HG02884 (cell line): ENCODE results near the gene MKRN2OS.

Experiments
- ATAC-seq: cut with Tn5 transposase; IDR thresholded peaks from one replicate; pipeline ENCODE4 v1.9.1; 2021; ENCODE audit warnings: mild to moderate bottlenecking, moderate library complexity; ENCODE audit not compliant: unreplicated experiment

The MKRN2OS gene

DNA sequence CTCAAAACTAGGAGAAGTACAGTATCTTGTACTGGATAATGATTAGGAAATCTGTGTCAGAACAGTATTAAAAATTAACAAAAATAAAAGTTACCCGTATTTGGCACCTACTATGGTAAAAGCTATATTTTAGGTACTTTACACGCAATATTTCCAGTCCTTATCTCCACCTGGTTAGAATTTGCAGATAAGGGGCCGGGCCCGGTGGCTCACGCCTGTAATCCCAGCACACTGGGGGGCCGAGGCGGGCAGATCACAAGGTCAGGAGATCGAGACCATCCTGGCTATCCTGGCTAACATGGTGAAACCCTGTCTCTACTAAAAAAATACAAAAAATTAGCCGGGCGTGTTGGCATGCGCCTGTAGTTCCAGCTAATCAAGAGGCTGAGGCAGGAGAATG lies 28.4 kb downstream of the MKRN2OS start:
- ATAC-seq, result no peak

DNA sequence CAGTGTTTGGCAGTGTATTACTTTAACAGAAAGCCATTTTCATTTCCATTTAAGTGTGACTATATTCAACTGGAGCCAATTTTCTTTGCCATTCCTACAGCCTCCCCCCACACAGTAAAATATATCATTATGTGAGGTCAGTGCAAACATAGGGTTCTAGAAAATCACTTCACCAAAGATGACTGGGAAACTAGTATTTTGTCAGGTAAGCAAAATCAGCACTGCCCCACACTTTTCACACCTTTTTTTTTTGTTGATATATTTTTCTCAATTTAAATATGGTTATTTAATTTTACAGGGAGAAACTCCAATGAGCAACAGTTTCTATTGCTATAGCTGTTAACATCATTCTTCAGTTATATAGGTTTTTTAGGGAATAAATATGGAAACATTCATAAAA lies 29.7 kb downstream of the MKRN2OS start:
- no peak for ATAC-seq

DNA sequence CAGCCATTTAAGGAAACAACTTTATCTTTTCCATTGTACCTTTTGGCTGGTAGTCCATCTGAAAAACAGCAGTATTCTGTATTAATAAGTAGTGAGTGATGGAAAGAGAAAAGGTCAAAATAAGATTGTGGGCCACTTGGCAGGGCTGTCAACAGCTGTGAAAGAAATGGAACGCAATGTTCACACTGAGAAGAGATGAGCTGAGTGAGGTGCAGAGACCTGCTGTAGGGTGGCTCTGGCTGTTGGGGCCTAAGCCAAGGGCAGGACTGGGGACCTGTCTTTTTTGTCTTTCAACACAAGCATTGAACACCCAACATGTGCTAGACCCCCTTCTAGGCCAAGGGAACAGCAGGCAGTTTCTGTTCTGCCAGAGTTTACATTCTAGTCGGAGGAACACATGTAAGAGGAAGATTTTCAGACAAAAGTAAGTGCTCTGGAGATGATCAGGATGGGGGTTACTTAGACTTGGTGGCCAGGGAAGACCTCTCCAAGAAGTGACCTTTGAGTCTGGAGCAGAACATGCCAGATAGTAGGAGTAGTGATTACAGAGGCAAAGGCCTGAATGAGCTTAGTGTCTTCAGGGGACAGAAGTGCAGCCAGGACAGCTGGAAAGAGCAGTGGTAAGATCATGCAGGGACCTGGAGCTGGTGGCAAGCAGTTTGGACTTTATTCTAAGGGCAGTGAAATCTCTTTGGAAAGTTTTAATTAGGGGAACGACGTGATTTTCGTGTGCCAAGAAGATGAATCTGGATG lies 31.4 kb downstream of the MKRN2OS start:
- ATAC-seq, result no peak

DNA sequence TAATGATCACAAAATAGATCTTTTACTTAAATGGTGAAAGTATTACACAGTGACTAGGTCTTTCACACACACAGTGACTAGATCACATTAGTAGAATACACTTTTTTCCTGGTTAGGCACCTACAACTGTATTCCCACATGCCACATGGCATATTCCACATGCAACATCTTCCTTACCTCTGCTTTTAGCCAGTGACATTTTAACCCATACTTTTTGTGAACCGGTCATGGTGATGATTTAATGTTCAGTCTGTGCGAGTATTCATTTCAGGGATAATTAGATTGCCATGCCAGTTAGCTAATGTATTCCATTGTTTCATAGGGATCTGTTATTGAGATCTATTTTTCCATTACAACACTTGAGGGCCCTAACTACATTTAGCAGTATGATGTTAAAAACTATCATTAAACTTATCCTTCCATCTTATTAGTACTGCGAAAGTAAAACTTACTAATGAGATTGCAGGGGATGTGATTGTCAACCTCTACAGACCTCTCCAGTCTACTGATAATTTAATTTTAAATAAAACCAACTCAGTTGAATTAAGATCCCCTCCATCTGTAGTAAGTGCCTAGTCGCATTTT lies 32.7 kb downstream of the MKRN2OS start:
- no peak for ATAC-seq

DNA sequence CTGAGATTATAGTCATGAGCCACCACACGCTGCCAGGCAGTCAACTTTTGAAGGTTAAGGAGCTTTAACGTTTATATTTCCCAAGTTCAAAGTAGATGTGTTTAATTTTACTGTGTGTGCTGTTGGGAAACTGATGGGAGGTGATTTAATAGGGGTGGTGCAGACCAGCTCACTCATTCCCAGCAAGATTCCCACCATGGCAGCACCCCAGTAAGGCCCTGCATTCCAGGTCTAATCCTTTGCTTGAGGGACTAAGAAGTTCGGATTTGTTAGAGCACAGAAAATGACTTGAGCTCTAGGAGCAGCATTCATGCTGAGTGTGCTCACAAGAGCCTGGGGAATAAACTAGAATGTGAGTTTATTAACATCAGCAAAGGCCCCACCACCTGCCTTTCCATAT lies 35.8 kb downstream of the MKRN2OS start:
- no peak for ATAC-seq

DNA sequence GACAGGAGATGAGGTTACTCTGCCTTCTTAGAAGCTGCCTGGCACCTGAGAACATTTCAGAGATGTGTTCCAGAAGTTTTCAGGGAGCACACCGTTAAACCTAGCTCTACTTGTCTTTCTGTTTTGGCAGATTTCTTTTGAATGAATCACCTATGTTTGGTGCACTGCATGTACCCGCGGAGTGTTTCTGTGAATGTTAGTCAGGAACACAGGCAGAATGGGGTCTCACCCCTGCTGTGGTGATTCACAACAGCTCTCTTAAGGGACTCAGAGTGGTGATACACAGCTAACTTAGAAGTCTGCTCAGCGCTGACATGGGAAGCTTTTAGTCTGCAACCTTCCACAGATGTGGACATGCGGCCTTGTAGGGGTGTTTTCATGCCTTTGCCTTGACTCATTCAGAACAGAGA lies 37.0 kb downstream of the MKRN2OS start:
- ATAC-seq, result no peak

DNA sequence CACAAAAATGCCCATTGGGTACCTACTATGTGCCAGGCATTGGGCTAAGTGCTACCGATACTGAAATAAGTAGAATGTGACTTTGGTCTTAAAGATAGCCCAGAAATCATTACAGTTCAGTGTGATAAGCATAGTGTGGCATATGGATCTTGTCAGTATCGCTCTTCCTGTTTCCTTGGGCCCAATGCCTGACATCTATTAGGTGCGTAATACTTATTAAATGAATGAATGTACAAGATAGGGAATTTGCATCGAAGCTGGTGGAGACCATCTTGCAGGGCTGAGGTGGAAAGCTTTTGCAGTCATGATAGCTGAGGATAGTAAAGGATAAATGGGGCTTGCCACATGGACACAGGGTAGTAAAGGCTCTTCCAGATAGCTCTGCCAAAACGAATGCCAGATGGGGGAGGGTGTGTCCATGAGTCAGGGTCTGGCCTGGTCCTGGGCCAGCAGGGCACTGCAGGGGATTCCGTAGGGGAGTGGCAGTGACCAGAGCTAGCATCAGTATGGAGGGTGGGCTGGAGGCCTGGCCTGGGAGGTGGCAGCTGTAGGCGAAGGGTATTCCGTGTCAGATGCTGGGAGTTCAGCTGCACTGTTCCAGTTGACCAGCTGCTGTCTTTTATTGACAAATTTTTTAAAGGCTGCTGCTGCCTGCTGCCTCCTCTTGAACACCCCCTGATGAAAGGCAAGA lies 37.6 kb downstream of the MKRN2OS start:
- no peak for ATAC-seq

DNA sequence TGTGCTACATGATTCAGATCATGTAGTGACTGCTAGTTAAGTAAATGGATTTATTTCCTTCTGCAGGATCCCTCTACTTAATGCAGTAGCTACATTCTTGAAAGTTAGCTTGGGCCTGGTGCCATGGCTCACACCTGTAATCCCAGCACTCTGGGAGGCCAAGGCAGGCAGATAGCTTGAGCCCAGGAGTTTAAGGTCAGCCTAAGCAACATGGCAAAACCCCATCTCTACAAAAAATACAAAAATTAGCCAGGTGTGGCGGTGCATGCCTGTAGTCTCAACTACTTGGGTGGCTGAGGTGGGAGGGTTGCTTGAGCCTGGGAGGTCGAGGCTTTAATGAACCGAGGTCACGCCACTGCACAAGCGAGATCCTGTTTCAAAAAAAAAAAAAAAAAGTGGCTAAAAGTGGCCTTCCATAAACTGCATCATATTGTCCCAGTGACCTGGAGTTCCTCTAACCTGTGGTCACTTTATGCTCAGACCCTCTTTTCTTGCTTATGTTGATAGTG lies 39.0 kb downstream of the MKRN2OS start:
- ATAC-seq, result no peak

DNA sequence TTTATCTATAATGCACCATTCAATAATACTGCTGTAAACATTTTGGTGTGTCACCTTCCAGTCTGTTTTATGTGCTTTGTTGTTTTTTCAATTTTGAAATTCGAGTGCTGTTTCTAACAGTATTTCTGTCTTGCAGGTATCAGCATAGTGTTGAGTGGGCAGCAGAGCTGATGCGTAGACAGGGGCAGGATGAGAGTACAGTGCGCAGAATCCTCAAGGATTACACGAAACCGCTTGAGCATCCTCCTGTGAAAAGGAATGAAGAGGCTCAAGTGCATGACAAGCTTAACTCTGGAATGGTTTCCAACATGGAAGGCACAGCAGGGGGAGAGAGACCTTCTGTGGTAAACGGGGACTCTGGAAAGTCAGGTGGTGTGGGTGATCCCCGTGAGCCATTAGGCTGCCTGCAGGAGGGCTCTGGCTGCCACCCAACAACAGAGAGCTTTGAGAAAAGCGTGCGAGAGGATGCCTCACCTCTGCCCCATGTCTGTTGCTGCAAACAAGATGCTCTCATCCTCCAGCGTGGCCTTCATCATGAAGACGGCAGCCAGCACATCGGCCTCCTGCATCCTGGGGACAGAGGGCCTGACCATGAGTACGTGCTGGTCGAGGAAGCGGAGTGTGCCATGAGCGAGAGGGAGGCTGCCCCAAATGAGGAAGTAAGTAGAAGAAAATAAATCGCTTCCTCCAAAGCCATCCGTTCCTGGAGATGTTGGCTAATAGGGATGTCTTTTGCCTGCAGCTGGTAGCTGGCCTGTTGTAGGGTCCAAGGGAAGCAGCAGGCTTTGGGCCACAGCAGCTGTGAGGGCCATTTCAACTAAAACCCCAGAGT lies 42.0 kb downstream of the MKRN2OS start:
- ATAC-seq, result no peak

DNA sequence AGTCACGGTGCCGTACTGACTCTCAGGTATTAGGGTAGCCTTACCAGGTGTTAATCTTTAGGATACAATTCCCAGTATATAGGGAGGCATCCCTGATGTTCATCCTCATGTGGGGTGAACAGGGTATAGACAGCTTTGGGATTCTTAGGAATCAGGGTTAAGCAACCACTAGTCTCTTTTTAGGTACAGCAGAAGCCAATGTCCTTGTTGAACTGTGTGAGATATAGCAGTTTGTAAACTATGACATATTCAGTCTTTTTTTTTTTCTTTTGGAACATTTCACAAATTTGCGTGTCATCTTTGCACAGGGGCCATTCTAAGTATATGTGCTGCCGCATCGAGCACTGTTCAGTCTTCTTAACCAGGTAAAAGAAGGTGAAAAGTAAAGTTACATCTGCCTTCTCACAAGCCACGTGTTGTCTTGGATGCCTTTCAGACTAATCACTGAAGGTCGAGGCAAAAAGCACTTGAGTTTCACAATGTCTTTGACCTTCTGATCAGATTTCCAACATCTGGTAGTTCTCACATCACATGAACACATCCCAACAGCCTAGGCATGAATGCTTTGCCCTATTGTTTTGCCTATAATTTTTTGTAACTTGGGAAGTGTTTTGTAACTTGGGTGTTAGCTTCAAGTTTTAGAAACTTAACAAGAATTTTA lies 43.8 kb downstream of the MKRN2OS start:
- ATAC-seq, result no peak

DNA sequence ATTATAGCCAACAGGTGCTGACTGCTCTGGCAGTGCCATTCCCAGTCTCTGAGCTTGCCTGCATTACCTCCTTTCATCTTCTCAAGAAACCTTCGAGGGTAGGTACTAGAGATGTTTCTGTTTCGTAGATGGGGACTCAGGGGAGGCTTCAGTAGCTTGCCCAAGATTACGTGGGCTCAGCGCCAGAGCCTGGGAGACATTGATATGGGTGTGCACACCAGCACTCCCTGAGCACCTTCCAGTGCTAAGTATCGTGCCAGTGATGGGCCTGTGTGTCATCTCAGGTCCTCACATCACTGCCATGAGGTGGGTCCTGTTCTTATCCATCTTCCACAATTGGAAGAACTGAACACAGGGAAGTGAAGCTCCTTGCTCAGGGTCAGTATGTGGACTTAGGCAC lies 45.8 kb downstream of the MKRN2OS start:
- ATAC-seq, result no peak

DNA sequence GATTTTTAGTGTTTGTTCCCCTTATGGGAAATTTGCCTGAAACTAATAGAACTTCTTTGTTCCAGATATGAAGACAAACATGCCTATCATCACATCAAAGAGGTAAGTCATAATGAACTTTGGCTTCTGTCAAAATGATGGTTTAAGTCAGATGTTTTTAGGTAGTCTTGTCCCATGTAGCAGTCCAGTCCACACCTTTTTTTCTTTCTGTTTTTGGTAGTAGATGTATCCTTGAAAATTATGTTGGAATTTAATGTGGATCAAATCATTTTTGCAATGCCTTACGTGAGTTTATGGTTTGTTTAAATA lies 48.9 kb downstream of the MKRN2OS start:
- no peak for ATAC-seq

DNA sequence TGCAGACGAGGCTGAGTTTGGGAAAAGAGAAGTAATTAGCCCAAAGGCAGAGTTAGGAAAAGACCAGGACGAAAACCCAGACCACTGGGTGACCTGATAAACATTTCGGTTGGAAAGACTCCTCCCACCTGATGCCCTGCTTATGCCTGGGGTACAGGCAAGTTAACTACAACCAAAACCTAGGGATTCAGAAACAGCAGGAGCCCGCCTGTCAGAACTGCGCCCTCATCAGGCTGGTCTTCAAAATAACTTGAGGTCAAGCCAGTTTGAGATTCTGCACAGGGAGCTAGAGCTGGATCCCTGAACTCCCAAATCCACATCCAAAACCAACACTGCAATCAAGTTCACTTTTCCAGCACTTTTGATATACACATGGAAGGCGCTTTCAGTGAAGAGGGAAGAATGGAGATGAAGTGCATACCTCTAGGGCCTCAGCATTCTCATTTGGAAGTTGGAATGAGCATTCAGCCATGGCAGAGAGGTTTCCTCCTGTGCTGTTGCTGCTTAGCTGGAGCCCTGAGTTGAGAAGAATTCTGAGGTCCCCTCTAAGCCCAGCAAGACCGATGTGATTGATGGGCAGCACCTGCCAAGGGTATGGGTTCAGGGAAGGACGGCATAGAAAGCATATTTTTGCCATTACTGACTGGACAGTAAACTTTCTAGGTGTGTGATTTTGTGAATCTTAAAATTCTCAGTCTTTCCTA lies 49.4 kb downstream of the MKRN2OS start:
- no peak for ATAC-seq

DNA sequence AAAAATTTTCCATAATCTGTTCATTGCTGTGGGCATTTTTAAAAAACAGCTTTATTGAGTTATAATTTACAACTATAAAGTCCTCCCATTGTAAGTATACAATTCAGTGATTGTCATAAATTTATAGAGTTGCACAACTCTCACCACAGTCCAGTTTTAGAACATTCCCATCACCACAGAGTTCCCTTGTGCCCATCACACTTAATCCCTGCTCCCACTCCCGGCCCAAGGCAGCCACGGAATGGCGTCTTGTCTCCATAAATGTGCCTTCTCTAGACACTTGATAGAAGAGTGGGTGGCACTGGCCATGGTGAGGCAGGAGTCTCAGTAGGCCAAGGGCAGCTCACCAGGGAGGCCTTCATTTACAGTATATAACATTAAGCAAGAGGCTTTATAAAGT lies 54.8 kb downstream of the MKRN2OS start:
- no peak for ATAC-seq

DNA sequence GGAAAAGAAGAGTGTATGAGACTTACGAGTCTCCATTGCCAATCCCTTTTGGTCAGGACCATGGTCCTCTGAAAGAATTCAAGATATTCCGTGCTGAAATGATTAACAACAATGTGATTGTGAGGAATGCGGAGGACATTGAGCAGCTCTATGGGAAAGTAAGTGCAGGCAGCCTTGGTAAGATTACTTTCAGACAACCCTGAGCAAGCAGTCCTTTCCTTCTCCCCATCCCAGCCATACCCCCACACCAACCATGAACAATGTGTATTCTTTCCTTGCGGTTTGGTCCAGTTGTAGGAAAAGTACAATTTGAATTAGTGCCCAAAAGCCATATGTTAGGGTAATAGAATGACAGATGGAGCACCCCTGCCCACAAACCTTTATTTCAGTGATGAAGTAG lies 55.5 kb downstream of the MKRN2OS start:
- ATAC-seq, result no peak
